SJSA1 (cell line): ENCODE data around the gene NF1. TPM values are rescaled to one million over a fixed set of nuclear protein-coding genes. Genes with fewer than 3 reads are reported as not detected.

Experiments
- DNase-seq, 2 experiments: peaks; one replicate each; pipeline ENCODE4 v3.0.0-alpha.2; 2015 to 2020; ENCODE audit warnings: low spot score in 2 of 2, low read depth in 1 of 2
- H3K27ac ChIP-seq: fragments of 250-450 bp; sonication (Bioruptor Pico); 2 replicates; pipeline ENCODE4 v1.5.1; 2020; ENCODE audit warnings: mild to moderate bottlenecking, moderate library complexity
- H3K27me3 ChIP-seq: fragments of 250-450 bp; sonication (Bioruptor Pico); replicated peaks from 2 replicates; pipeline ENCODE4 v1.5.1; 2020; ENCODE audit warnings: mild to moderate bottlenecking, moderate library complexity
- H3K36me3 ChIP-seq: fragments of 250-450 bp; sonication (Bioruptor Pico); 2 replicates; pipeline ENCODE4 v1.5.1; 2020; ENCODE audit warnings: mild to moderate bottlenecking
- H3K4me1 ChIP-seq: fragments of 250-450 bp; sonication (Bioruptor Pico); replicated peaks from 2 replicates; pipeline ENCODE4 v1.6.1; 2021; ENCODE audit warnings: mild to moderate bottlenecking
- H3K4me3 ChIP-seq: fragments of 250-450 bp; sonication (Bioruptor Pico); 2 replicates; pipeline ENCODE4 v1.5.1; 2020; ENCODE audit warnings: mild to moderate bottlenecking
- H3K9me3 ChIP-seq: fragments of 250-450 bp; sonication (Bioruptor Pico); replicated peaks from 2 replicates; pipeline ENCODE4 v1.5.1; 2020; ENCODE audit warnings: mild to moderate bottlenecking
- total RNA-seq: library from RNA; depleted of rRNA; stranded (reverse); fragments of >200 nt; shearing (Covaris generic); gene quantifications from 2 replicates; pipeline ENCODE4 v1.2.3, GENCODE V29; 2014

Gene NF1
- total RNA-seq, 1 experiment from 2014 or later: 30.3 TPM

DNA sequence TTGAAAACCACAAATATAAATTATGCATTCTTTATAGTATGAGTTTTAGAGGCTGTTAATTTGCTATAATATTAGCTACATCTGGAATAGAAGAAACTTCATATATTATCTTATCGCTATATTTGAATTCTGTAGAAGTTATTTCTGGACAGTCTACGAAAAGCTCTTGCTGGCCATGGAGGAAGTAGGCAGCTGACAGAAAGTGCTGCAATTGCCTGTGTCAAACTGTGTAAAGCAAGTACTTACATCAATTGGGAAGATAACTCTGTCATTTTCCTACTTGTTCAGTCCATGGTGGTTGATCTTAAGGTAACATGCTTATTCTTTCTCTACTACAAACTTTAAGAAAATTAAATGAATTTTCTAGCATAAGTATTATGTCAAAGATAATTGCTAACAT is 105.5 kb downstream of the NF1 start:
- Histone ChIP-seq H3K4me1 (no peaks in the 10 kb centered on the region), H3K4me3 (no peak overlapping the region), H3K27ac (no peak overlapping the region), H3K36me3 (peaks cover 9% of the 10 kb centered on the region; the same call in 1 of the 2 replicates), H3K27me3 (no peaks in the 10 kb centered on the region), H3K9me3 (no peaks in the 10 kb centered on the region)
- no peak for DNase-seq

DNA sequence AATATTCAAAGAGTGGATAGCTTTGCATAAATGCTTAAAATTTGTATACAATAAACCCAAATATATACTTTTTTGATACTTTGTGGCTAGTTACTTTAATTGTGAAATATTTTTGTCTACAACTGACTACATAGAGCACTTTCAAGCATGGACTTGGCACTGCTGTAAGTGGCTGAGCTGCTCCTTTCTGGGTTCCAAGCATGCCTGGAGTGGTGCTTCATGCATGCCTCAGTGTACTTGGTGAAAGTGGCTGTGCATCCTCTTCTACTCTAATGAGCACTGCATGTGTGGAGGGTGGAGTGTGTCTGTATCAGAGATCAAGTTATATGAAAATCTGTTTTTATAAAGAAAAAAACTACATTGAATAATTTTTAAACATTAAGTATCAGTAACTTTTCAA is 108.2 kb downstream of the NF1 start:
- no peak for DNase-seq
- no peak overlapping the region for H3K4me3 ChIP-seq
- H3K27me3 ChIP-seq: no peaks in the 10 kb centered on the region
- no peaks in the 10 kb centered on the region for H3K4me1 ChIP-seq
- H3K27ac ChIP-seq: no peak overlapping the region
- H3K9me3 ChIP-seq: no peaks in the 10 kb centered on the region
- H3K36me3 ChIP-seq: peaks cover 15% of the 10 kb centered on the region; the same call in 1 of the 2 replicates

DNA sequence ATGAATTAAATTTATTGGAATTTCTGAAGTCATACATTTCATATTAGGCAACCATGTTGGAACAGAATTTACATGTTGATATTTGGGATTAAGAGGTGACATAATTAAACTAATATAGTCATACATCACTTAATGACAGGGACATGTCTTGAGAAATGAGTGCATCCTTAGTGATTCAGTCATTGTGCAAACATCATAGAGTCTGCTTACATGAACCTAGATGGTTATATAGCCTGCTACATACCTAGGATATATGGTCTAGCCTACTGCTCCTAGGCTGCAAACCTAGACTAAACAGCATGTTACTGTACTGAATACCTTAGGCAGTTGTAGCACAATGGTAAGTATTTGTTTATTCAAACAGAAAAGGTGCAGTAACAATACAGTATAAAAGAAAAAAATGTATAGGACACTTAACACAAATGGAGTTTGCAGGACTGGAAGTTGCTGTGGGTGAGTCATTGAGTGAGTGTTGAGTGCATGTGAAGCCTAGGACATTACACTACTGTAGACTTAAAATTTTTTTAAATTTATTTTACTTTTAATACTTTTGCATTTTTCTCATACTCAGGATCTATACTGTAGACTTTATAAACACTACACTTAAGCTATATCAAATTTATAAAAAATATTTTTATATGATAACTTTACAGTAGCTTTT is 116.7 kb downstream of the NF1 start:
- DNase-seq: no peak
- Histone ChIP-seq H3K9me3 (no peaks in the 10 kb centered on the region), H3K27ac (no peak overlapping the region), H3K36me3 (peaks cover 26% of the 10 kb centered on the region), H3K4me3 (no peak overlapping the region), H3K27me3 (no peaks in the 10 kb centered on the region; the same call in 1 of the 2 replicates), H3K4me1 (peaks cover 10% of the 10 kb centered on the region)

DNA sequence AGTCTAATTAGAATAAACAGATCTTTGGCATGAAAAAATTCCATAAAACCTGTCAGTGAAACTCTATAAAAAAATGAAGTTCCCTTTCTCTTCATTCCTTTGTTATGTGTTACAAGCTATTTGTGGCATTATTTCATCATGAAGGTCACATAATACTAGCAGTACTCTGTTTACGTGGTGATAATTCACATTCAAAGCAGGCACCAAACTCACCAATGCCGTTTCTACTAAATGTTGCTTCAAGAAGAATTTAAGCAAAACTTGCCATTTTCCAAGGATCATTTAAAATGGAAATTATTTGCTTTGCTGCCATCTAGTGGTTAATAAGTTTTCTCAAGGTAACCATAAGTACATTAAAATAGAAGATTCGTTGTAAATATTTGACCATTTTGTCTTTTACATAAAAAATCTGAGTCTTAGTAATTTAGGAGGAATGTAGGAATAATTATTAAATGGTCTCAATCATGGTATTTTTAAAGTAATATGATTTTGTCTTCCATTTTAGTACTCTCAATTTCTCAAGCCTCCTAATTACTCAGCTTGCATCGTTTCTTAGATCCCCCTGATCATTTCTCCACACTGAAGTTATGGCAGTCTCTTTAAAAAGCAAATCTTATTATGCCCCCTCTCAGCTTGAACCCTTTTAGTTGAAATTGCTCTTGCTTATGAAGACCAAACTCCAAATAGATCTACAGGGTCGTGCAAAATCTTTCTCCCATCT is 121.4 kb downstream of the NF1 start:
- Histone ChIP-seq H3K9me3 (no peaks in the 10 kb centered on the region), H3K4me1 (peaks cover 10% of the 10 kb centered on the region), H3K4me3 (no peak overlapping the region), H3K27ac (peak overlapping the region; percentile 12; the same call in 1 of the 2 replicates), H3K36me3 (peaks cover 38% of the 10 kb centered on the region), H3K27me3 (no peaks in the 10 kb centered on the region; the same call in 1 of the 2 replicates)
- peak in 1 of 2 experiments; percentile 45 for DNase-seq

DNA sequence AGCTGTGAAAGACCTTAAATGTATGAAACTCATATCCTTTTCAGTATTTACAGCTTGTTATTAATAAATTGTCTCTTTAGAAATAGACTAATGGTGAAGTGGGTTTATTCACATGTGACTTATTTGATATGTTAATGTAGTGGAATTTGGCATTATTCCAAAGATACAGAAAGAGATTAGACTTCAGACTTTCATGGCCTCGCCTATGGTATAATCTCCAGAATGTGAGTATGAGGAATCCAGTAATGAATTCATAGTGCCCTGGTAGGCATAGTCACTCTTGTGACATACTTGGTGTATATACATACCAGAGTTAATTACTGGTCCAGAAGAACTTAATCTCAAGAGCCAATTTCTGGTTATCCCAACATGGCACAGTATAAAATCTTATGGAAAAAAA is 129.6 kb downstream of the NF1 start:
- H3K4me3 ChIP-seq: no peak overlapping the region
- no peaks in the 10 kb centered on the region for H3K27me3 ChIP-seq
- no peaks in the 10 kb centered on the region for H3K4me1 ChIP-seq
- H3K27ac ChIP-seq: no peak overlapping the region
- H3K36me3 ChIP-seq: peaks cover 23% of the 10 kb centered on the region
- H3K9me3 ChIP-seq: no peaks in the 10 kb centered on the region
- no peak for DNase-seq

DNA sequence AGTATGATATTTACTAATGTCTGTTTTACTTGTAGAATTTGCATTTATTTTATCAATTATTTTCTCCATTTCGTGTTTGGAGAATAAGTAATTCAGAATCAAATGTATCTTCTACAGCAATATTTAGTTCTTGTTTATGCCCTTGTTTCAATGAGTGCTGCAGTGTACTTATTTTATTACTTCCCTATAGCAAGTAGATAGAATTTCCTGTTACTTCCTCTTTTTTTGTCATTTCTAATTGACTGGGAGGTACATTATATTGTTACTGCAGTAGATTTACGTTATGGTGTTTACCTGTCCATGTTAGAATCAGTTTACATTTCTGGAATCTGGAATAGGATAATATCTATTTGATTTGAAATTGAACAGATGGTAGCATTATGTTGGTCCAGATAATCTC is 131.1 kb downstream of the NF1 start:
- Histone ChIP-seq H3K27ac (no peak overlapping the region), H3K36me3 (peaks cover 27% of the 10 kb centered on the region), H3K4me1 (no peaks in the 10 kb centered on the region), H3K4me3 (no peak overlapping the region), H3K27me3 (no peaks in the 10 kb centered on the region), H3K9me3 (no peaks in the 10 kb centered on the region)
- DNase-seq: no peak

DNA sequence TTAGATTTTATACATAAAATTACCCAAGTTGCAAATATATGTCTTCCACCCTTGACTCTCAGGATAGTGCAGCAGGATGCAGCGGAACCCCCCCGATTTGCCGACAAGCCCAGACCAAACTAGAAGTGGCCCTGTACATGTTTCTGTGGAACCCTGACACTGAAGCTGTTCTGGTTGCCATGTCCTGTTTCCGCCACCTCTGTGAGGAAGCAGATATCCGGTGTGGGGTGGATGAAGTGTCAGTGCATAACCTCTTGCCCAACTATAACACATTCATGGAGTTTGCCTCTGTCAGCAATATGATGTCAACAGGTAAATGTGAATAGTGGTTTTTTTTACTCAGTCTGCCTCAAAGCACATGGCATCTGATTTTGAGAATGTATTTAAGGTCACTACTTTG is 131.6 kb downstream of the NF1 start:
- Histone ChIP-seq H3K9me3 (no peaks in the 10 kb centered on the region), H3K4me1 (no peaks in the 10 kb centered on the region), H3K4me3 (no peak overlapping the region), H3K27me3 (no peaks in the 10 kb centered on the region), H3K36me3 (peaks cover 27% of the 10 kb centered on the region), H3K27ac (no peak overlapping the region)
- no peak for DNase-seq

DNA sequence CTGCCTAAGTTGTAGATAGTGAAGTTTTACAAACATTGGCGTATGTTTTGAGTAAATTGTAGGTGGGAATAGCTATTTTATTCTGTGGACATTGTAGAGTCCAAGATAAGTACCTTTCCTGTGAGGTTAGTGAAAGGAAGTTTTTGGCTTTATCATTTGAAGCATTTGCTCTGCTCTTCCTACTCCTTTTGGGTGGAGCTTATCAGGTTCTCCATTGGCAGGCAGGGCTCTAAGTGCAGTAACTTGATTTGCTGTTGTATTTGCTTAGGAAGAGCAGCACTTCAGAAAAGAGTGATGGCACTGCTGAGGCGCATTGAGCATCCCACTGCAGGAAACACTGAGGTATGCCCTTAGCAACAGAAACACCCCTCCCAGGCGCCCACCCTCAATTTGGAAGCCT is 132.2 kb downstream of the NF1 start:
- no peaks in the 10 kb centered on the region for H3K27me3 ChIP-seq
- no peak for DNase-seq
- peaks cover 27% of the 10 kb centered on the region for H3K36me3 ChIP-seq
- no peak overlapping the region for H3K4me3 ChIP-seq
- H3K9me3 ChIP-seq: no peaks in the 10 kb centered on the region
- no peak overlapping the region for H3K27ac ChIP-seq
- no peaks in the 10 kb centered on the region for H3K4me1 ChIP-seq

DNA sequence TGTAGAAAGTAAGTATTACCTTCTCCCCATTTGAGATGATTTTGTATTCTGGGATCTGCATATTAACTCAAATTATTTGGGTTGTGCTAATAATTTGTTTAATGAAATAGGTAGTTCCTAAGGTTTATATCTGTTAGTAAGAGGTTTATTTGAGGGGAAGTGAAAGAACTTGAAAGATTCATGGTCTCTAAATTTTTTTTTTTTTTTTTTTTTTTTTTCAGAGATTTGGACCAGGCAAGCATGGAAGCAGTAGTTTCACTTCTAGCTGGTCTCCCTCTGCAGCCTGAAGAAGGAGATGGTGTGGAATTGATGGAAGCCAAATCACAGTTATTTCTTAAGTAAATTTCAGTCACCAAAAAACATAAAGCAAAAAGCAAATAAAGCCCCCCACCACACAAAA is 137.1 kb downstream of the NF1 start:
- no peaks in the 10 kb centered on the region for H3K27me3 ChIP-seq
- peaks cover 51% of the 10 kb centered on the region for H3K36me3 ChIP-seq
- no peaks in the 10 kb centered on the region for H3K9me3 ChIP-seq
- no peak overlapping the region for H3K27ac ChIP-seq
- no peak overlapping the region for H3K4me3 ChIP-seq
- no peaks in the 10 kb centered on the region for H3K4me1 ChIP-seq
- DNase-seq: no peak

DNA sequence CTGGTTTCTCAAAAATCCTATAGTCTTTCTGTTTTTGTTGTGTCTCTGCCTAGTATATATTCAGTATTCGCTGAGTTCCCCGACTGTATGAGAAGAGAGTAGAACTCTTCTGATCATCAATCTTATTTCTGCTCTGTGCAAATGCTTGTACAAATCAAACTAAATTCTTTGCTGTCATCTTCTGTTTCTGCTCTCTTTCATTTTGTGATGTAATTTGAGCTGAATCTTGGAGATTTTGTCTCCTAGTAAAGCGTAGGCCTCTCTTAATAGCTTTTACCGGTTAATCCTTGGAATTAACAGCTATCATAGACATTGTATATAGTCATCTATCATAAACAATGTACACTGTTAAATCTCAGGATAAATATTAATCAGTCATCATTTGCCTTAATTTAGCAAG is 140.3 kb downstream of the NF1 start:
- Histone ChIP-seq H3K27ac (no peak overlapping the region), H3K9me3 (no peaks in the 10 kb centered on the region), H3K4me3 (no peak overlapping the region), H3K36me3 (peaks cover 56% of the 10 kb centered on the region), H3K4me1 (no peaks in the 10 kb centered on the region), H3K27me3 (no peaks in the 10 kb centered on the region)
- DNase-seq: no peak

DNA sequence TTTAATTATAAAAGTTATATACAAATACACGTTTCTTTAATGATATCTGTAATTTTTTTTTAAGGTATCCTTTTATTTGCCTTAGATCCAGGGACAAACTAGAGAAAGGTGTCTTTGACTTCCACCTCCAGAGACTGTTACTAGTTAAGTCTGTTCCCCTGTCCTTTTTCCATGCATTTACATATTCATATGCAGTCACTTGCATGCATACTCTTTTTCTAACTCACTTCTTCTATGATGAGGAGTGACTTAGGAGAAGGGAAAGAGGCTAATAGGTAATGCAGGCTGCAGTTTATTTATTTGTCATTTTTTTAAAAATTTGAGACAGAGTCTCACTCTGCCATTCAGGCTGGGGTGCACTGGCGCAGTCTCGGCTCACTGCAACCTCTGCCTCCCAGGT is 141.4 kb downstream of the NF1 start:
- DNase-seq: no peak
- H3K27me3 ChIP-seq: no peaks in the 10 kb centered on the region
- H3K4me3 ChIP-seq: no peak overlapping the region
- H3K9me3 ChIP-seq: no peaks in the 10 kb centered on the region
- no peak overlapping the region for H3K27ac ChIP-seq
- peaks cover 66% of the 10 kb centered on the region for H3K36me3 ChIP-seq
- no peaks in the 10 kb centered on the region for H3K4me1 ChIP-seq

DNA sequence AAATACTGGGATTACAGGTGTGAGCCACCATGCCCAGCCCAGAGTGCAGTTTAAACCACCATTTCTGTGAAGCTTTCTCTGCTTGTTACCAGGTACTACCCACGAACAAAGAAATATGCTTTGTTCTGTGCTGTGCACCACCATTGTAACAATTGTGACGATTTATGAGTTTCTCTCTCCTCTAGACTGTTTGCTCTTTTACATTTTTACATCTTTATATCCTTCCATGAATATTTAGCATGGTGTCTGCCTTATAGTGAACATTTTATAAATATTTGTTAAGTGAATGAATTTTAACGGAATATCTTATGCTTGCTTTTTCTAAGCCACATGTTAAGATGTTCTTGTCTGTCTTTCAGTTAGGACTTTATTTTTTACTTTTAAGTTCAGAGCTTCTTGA is 141.9 kb downstream of the NF1 start:
- H3K27ac ChIP-seq: no peak overlapping the region
- no peak for DNase-seq
- H3K4me1 ChIP-seq: no peaks in the 10 kb centered on the region
- no peaks in the 10 kb centered on the region for H3K9me3 ChIP-seq
- peaks cover 69% of the 10 kb centered on the region for H3K36me3 ChIP-seq
- H3K4me3 ChIP-seq: no peak overlapping the region
- no peaks in the 10 kb centered on the region for H3K27me3 ChIP-seq

DNA sequence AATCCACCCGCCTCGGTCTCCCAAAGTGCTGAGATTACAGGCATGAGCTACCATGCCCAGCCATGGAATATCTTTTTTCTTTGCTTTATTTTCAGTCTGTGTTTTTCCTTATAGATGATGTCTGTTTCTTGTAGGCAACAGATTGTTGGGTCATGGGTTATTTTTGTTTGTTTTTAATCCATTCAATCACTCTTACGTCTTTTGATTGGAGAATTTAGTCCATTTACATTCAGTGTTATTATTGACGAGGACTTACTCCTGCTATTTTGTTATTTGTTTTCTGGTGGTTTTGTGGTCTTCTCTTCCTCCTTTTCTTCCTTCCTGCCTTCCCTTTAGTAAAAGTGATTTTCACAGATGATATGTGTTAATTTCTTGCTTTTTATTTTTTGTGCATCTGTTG is 146.3 kb downstream of the NF1 start:
- H3K27me3 ChIP-seq: no peaks in the 10 kb centered on the region
- H3K4me3 ChIP-seq: no peak overlapping the region
- DNase-seq: no peak
- H3K4me1 ChIP-seq: no peaks in the 10 kb centered on the region
- no peak overlapping the region for H3K27ac ChIP-seq
- H3K36me3 ChIP-seq: peaks cover 81% of the 10 kb centered on the region
- H3K9me3 ChIP-seq: no peaks in the 10 kb centered on the region

DNA sequence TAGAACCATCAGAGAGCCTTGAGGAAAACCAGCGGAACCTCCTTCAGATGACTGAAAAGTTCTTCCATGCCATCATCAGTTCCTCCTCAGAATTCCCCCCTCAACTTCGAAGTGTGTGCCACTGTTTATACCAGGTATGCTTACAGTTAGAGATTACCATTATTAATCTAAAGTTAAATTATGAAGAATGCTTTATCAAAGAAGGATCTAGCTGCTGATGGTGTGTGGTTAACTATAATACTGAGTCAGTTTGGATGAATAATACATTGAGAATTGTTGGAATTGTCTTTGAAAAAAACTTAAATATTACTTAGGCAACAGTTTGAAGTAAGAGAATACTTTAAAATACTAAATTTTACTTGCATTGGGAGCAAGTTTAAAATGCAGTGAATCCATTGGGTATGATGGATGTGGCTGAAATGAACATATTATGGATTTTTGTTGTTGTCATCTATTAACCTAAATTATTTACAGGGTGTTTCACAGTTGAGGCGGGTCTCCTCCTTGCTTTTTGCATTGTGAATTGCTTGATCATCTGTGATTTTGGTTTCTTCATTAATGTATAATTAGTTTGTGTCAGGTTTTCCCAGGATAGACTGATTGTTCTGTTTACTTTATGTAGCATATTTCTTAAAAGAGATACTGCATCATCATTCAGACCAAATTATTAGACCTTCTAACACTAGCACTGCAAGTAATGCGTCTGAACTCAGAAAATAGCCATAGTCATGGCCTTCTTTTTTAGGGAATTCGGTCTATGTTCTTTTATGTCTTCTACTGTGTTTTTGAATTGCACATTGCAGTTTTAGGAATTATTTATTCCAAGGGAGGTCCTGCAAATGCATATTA is 154.4 kb downstream of the NF1 start:
- H3K9me3 ChIP-seq: no peaks in the 10 kb centered on the region
- no peak overlapping the region for H3K4me3 ChIP-seq
- H3K4me1 ChIP-seq: peaks cover 32% of the 10 kb centered on the region
- no peaks in the 10 kb centered on the region for H3K27me3 ChIP-seq
- peak in 1 of 2 experiments; percentile 76 for DNase-seq
- H3K27ac ChIP-seq: peak overlapping the region; percentile 86
- H3K36me3 ChIP-seq: peaks cover 60% of the 10 kb centered on the region
